ENCODE data around the gene ASB7. TPM values are rescaled to one million over a fixed set of nuclear protein-coding genes. Genes with fewer than 3 reads are reported as not detected.

Gene ASB7
- total and polyA plus RNA-seq, 12 donors = 2.9 to 7.0 (median 5.8) TPM

- H3K27ac ChIP-seq = no peak overlapping the region
- DNase-seq (no peak), ATAC-seq (no peak)
- no peaks in the 10 kb centered on the region for H3K27me3 ChIP-seq
- peaks cover 0 to 27% (median 0%) of the 10 kb centered on the region in 9 donors for H3K36me3 ChIP-seq
- TF ChIP-seq CTCF (IDR thresholded peaks at IDR 0.05) = no peak
- peaks cover 0 to 12% (median 0%) of the 10 kb centered on the region in 9 donors for H3K4me1 ChIP-seq
- 77 to 82% methylated on average over 5 of the region's 5 CpGs for WGBS, 2 donors
- intact Hi-C loops (cut with DNase I) = no loop called here
- H3K4me3 ChIP-seq = no peak overlapping the region
- no peaks in the 10 kb centered on the region for H3K9me3 ChIP-seq
These were observed 43.3 kb downstream of the ASB7 start for GRCh38 chr15:100645671-100646070.

- ATAC-seq (no peak), DNase-seq (no peak)
- H3K36me3 ChIP-seq = peaks cover 0 to 37% (median 0%) of the 10 kb centered on the region in 9 donors
- H3K4me3 ChIP-seq = no peak overlapping the region
- H3K27me3 ChIP-seq = no peaks in the 10 kb centered on the region
- no peak for TF ChIP-seq CTCF (IDR thresholded peaks at IDR 0.05)
- intact Hi-C loops (cut with DNase I) = no loop called here
- H3K4me1 ChIP-seq = peaks cover 0 to 8% (median 0%) of the 10 kb centered on the region in 9 donors
- no peak overlapping the region for H3K27ac ChIP-seq
- H3K9me3 ChIP-seq = no peaks in the 10 kb centered on the region
- 93 to 94% methylated on average over 8 of the region's 8 CpGs for WGBS, 2 donors
These were observed 46.6 kb downstream of the ASB7 start for GRCh38 chr15:100648951-100649350.

- Histone ChIP-seq H3K4me3 (no peak overlapping the region), H3K27ac (no peak overlapping the region), H3K36me3 (peaks cover 0 to 37% (median 0%) of the 10 kb centered on the region in 9 donors), H3K27me3 (no peaks in the 10 kb centered on the region), H3K4me1 (peaks cover 0 to 9% (median 0%) of the 10 kb centered on the region in 9 donors), H3K9me3 (no peaks in the 10 kb centered on the region)
- ATAC-seq = no peak
- intact Hi-C loops (cut with DNase I) = no loop called here
- WGBS, 2 donors = 78 to 82% methylated on average over 1 of the region's 1 CpG
- DNase-seq = no peak
- TF ChIP-seq CTCF (IDR thresholded peaks at IDR 0.05) = no peak
These were observed 48.3 kb downstream of the ASB7 start for GRCh38 chr15:100650685-100651084.

- peaks cover 0 to 37% (median 0%) of the 10 kb centered on the region in 9 donors for H3K36me3 ChIP-seq
- H3K9me3 ChIP-seq = no peaks in the 10 kb centered on the region
- TF ChIP-seq CTCF (IDR thresholded peaks at IDR 0.05) = no peak
- 77 to 78% methylated on average over 5 of the region's 5 CpGs for WGBS, 2 donors
- peaks cover 0 to 9% (median 0%) of the 10 kb centered on the region in 9 donors for H3K4me1 ChIP-seq
- no peak overlapping the region for H3K27ac ChIP-seq
- intact Hi-C loops (cut with DNase I) = no loop called here
- H3K4me3 ChIP-seq = no peak overlapping the region
- no peak for DNase-seq
- H3K27me3 ChIP-seq = no peaks in the 10 kb centered on the region
- ATAC-seq = peak in 7 of 8 donors; percentile 38 to 79 (median 65)
These were observed 48.9 kb downstream of the ASB7 start for GRCh38 chr15:100651253-100651652.
